GM19238 (cell line): ENCODE measurements around the gene ATP8A1.

ENCODE experiments used
- DNase-seq: peaks from one replicate; pipeline ENCODE4 v3.0.0; 2011; ENCODE audit warnings: low spot score; ENCODE audit not compliant: insufficient read length

The ATP8A1 gene

GRCh38 chr4:42371305-42372252 is 285.3 kb downstream of the ATP8A1 start:
- peak; percentile 13 for DNase-seq

DNA sequence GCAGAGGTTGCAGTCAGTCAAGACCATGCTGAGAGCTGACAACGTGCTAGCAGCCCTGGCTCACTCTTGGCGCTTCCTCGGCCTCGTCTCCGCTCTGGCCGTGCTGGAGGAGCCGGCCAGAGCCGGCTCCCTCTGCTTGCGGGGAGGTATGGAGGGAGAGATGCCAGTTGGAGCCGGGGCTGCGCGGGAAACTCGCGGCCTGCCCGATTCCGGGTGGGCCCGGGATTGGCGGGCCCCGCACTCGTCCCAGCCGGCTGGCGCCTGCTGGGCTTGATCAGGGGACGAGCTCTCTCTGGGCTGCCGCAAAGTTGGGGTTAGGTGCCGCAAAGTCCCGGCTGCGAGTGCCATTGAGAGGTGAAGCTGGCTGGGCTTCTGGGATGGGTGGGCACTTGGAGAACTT is 287.4 kb downstream of the ATP8A1 start:
- no peak for DNase-seq

GRCh38 chr4:42366959-42367358 is 289.9 kb downstream of the ATP8A1 start:
- no peak for DNase-seq

GRCh38 chr4:42364266-42365053 is 292.4 kb downstream of the ATP8A1 start:
- DNase-seq = no peak

GRCh38 chr4:42363614-42364013 is 293.3 kb downstream of the ATP8A1 start:
- no peak for DNase-seq

GRCh38 chr4:42362591-42362990 is 294.3 kb downstream of the ATP8A1 start:
- no peak for DNase-seq

- DNase-seq = no peak
These were observed 295.4 kb downstream of the ATP8A1 start for GRCh38 chr4:42361456-42361855.

DNA sequence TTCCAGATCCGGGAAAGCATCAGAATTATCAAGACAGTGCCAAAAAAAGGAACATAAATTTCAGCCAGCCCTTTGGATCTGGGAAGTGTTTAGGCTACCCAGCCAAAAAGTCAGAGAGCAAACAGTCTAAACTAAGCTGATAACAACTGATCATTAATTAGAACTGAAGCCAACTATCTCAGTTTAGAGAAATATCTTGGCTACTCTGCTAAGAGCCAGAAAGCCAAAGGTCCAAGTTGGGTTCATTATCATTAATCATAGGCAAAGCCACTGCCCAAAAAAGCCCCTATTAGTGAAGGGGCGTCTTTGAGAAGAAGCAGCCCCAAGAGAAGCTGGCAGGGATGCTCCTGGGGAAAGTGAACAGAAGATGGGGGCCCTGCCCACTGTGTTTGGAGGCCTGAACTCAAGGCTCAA is 296.6 kb downstream of the ATP8A1 start:
- DNase-seq = no peak

GRCh38 chr4:42359711-42360110 is 297.2 kb downstream of the ATP8A1 start:
- no peak for DNase-seq
